Panc1 (cell line): Measurements from ENCODE around the gene COCH. TPM values are rescaled to one million over a fixed set of nuclear protein-coding genes. Genes with fewer than 3 reads are reported as not detected.

Source experiments
- ATAC-seq: fragments of 200-7000 bp; cut with Tn5 transposase; 2 replicates; pipeline ENCODE4 v1.9.1; 2020; ENCODE audit warnings: mild to moderate bottlenecking, moderate library complexity
- BruUV-seq: library from RNA; stranded (reverse); fragments of 400-500 nt; replicated peaks from 2 replicates; lab custom pipeline; 2021; lab: Mats Ljungman, UMichigan
- CTCF ChIA-PET: fragments of 300-600 bp; sonication (Branson Sonifier 250); formaldehyde crosslinking; loops from one replicate; lab custom pipeline; 2022; ENCODE audit warnings: antibody characterized with exemption; lab: Charles Lee
- POLR2A ChIA-PET: fragments of 300-600 bp; sonication (Branson Sonifier 250); formaldehyde crosslinking; loops from one replicate; lab custom pipeline; 2022; ENCODE audit warnings: antibody characterized with exemption; lab: Charles Lee
- DNase-seq: peaks from one replicate; pipeline ENCODE4 v3.0.0-alpha.2; 2010; ENCODE audit warnings: low read depth, low spot score
- H3K27ac ChIP-seq: 2 replicates; pipeline ENCODE4 v1.5.1; 2011; ENCODE audit warnings: mild to moderate bottlenecking, low read length, inconsistent platforms
- H3K27me3 ChIP-seq: fragments of 200-500 bp; sonication (Bioruptor generic); 2 replicates; pipeline ENCODE4 v1.6.0; 2014; ENCODE audit warnings: low read length, inconsistent platforms; ENCODE audit not compliant: control insufficient read depth, insufficient read depth
- H3K36me3 ChIP-seq: fragments of 200-500 bp; sonication (Bioruptor generic); 2 replicates; pipeline ENCODE4 v1.5.1; 2014; ENCODE audit warnings: inconsistent platforms, mild to moderate bottlenecking, low read length, moderate library complexity; ENCODE audit not compliant: control insufficient read depth, insufficient read depth
- H3K4me1 ChIP-seq: 2 replicates; pipeline ENCODE4 v1.5.1; 2011; ENCODE audit warnings: inconsistent platforms, mild to moderate bottlenecking, low read length, moderate library complexity; ENCODE audit not compliant: control insufficient read depth, insufficient read depth
- H3K4me3 ChIP-seq, 2 experiments: 2 replicates each; pipeline ENCODE4 v1.5.1; 2011 to 2012; ENCODE audit warnings: low read depth in 2 of 2, low read length in 2 of 2, mild to moderate bottlenecking in 2 of 2, inconsistent platforms in 1 of 2, moderate library complexity in 1 of 2
- H3K9me3 ChIP-seq: fragments of 200-500 bp; sonication (Bioruptor generic); 2 replicates; pipeline ENCODE4 v1.5.1; 2014; ENCODE audit warnings: low read depth, mild to moderate bottlenecking, inconsistent platforms, low read length, moderate library complexity; ENCODE audit not compliant: control insufficient read depth, insufficient read depth
- POLR2AphosphoS5 ChIP-seq: IDR thresholded peaks from 2 replicates; pipeline ENCODE4 v1.6.1; 2012; ENCODE audit warnings: mild to moderate bottlenecking, low read depth, low read length, moderate library complexity
- REST ChIP-seq, 2 experiments: IDR thresholded peaks; 2 replicates each; pipeline ENCODE4 v1.6.1; 2011 to 2012; ENCODE audit warnings: low read depth in 2 of 2, control low read depth in 1 of 2, low read length in 1 of 2, mild to moderate bottlenecking in 1 of 2, moderate library complexity in 1 of 2; ENCODE audit not compliant: insufficient read depth in 1 of 2
- SIN3A ChIP-seq: IDR thresholded peaks from 2 replicates; pipeline ENCODE4 v1.6.1; 2012; ENCODE audit warnings: low read depth, mild to moderate bottlenecking, low read length, moderate library complexity, borderline replicate concordance; ENCODE audit not compliant: insufficient read depth
- TCF7L2 ChIP-seq: IDR thresholded peaks from 2 replicates; pipeline ENCODE4 v1.6.1; 2011; ENCODE audit warnings: mild to moderate bottlenecking, low read depth, low read length, inconsistent platforms
- in situ Hi-C: cut with HindIII; loops from 2 replicates; pipeline ENCODE4 v1.10.0; 2016; ENCODE audit warnings: low sequenced_read_pairs, low pct_unique_long_range_greater_than_20kb
- intact Hi-C: fragments of 100-400 bp; cut with micrococcal nuclease; formaldehyde crosslinking; loops from one replicate; pipeline ENCODE4 v1.10.0; 2022; ENCODE audit not compliant: unreplicated experiment
- total RNA-seq: library from RNA; stranded (reverse); gene quantifications from one replicate; pipeline ENCODE4 v1.2.1, GENCODE V29; 2021; ENCODE audit not compliant: unreplicated experiment
- TF ChIP-seq, protein P1 (sequence below): fragments of 450-650 bp; IDR thresholded peaks from 2 replicates; pipeline ENCODE4 v1.5.1; 2017; ENCODE audit warnings: mild to moderate bottlenecking

The COCH gene
- total RNA-seq, 1 experiment from 2014 or later: 1.3 TPM

DNA sequence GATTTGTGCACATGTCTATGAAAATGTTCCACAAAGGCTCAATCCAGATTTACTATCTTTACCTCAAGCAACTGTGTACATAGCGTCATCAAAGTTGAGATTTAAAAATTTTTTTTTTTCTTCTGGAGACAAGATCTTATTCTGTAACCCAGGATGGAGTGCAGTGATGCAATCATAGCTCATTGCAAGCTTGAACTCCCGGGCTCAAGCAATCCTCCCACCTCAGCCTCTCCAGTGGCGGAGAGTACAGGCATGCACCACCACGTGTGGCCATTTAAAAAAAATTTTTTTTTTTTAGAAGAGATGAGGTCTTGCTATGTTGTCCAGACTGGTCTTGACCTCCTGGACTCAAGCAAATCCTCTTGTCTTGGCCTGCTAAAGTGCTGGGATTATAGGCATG is 2.3 kb downstream of the COCH start:
- intact Hi-C loops: no loop called here
- H3K27me3 ChIP-seq: peaks cover 10% of the 10 kb centered on the region
- TF ChIP-seq, protein P1, sequence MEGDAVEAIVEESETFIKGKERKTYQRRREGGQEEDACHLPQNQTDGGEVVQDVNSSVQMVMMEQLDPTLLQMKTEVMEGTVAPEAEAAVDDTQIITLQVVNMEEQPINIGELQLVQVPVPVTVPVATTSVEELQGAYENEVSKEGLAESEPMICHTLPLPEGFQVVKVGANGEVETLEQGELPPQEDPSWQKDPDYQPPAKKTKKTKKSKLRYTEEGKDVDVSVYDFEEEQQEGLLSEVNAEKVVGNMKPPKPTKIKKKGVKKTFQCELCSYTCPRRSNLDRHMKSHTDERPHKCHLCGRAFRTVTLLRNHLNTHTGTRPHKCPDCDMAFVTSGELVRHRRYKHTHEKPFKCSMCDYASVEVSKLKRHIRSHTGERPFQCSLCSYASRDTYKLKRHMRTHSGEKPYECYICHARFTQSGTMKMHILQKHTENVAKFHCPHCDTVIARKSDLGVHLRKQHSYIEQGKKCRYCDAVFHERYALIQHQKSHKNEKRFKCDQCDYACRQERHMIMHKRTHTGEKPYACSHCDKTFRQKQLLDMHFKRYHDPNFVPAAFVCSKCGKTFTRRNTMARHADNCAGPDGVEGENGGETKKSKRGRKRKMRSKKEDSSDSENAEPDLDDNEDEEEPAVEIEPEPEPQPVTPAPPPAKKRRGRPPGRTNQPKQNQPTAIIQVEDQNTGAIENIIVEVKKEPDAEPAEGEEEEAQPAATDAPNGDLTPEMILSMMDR: no peak
- TF ChIP-seq REST (IDR thresholded peaks at IDR 0.05; ENCODE audit: insufficient read depth in 1 of 2, low read depth in 2 of 2, low read length in 1 of 2) (no peak), TCF7L2 (no peak), POLR2AphosphoS5 (no peak), SIN3A (no peak)
- ATAC-seq (no peak), DNase-seq (no peak)
- ChIA-PET CTCF (interaction anchor here (0.6 kb wide), 1 partner anchor 22 kb away, joined by 4 read pairs; no protein-coding TSS in a partner anchor), POLR2A (no interaction called here)
- in situ Hi-C loops: no loop called here
- no TSS peak for BruUV-seq
- H3K9me3 ChIP-seq: no peaks in the 10 kb centered on the region
- H3K4me1 ChIP-seq: no peaks in the 10 kb centered on the region
- no peaks in the 10 kb centered on the region for H3K36me3 ChIP-seq
- no peak overlapping the region for H3K4me3 ChIP-seq
- H3K27ac ChIP-seq: no peak overlapping the region

- TF ChIP-seq POLR2AphosphoS5: no peak
- TF ChIP-seq, protein P1: no peak
- TF ChIP-seq TCF7L2: no peak
- no peak for TF ChIP-seq REST (IDR thresholded peaks at IDR 0.05; ENCODE audit: insufficient read depth in 1 of 2, low read depth in 2 of 2, low read length in 1 of 2)
- CTCF ChIA-PET: interaction anchor here (0.6 kb wide), 1 partner anchor 11 kb away, joined by 8 read pairs; no protein-coding TSS in a partner anchor
- Histone ChIP-seq H3K27ac (no peak overlapping the region), H3K27me3 (no peaks in the 10 kb centered on the region), H3K36me3 (no peaks in the 10 kb centered on the region), H3K4me3 (no peak overlapping the region), H3K4me1 (no peaks in the 10 kb centered on the region), H3K9me3 (no peaks in the 10 kb centered on the region)
- DNase-seq (no peak), ATAC-seq (no peak)
- POLR2A ChIA-PET: no interaction called here
- intact Hi-C loops (no loop called here), in situ Hi-C loops (no loop called here)
- no TSS peak for BruUV-seq
Measured at GRCh38 chr14:30882431-30882830, 8.1 kb downstream of the COCH start.
